Activated effector memory CD4-positive, alpha-beta T cell treated with anti-CD3 and anti-CD28 coated beads, Interleukin-2, amount 50 U/mL, for 16 hours (primary cell): Measurements from ENCODE around the gene PGBD4.
"Not testable (repeated sequence)": the region's sequence is repeated elsewhere in the genome, so short reads cannot be mapped to it uniquely, and the experiment has no call there.

ENCODE experiments used
- DNase-seq: peaks from one replicate; pipeline ENCODE4 v3.0.0-alpha.2; 2020

The PGBD4 gene

GRCh38 chr15:34114739-34115138 lies 12.9 kb downstream of the PGBD4 start:
- DNase-seq = no peak

- DNase-seq = no peak
These were observed 14.7 kb downstream of the PGBD4 start for GRCh38 chr15:34116620-34117019.

GRCh38 chr15:34119291-34119690 lies 17.4 kb downstream of the PGBD4 start:
- no peak for DNase-seq

GRCh38 chr15:34120420-34120819 lies 18.5 kb downstream of the PGBD4 start:
- DNase-seq = not testable (repeated sequence)

GRCh38 chr15:34121786-34122185 lies 19.9 kb downstream of the PGBD4 start:
- not testable (repeated sequence) for DNase-seq

- DNase-seq = no peak
These were observed 20.9 kb downstream of the PGBD4 start for GRCh38 chr15:34122771-34123183.

GRCh38 chr15:34124651-34125050 lies 22.8 kb downstream of the PGBD4 start:
- no peak for DNase-seq

GRCh38 chr15:34125945-34126344 lies 24.1 kb downstream of the PGBD4 start:
- DNase-seq = no peak

GRCh38 chr15:34126522-34126921 lies 24.6 kb downstream of the PGBD4 start:
- DNase-seq = no peak

- DNase-seq = no peak
These were observed 27.0 kb downstream of the PGBD4 start for GRCh38 chr15:34128898-34129297.

- DNase-seq = no peak
These were observed 31.0 kb downstream of the PGBD4 start for GRCh38 chr15:34132881-34133280.

- no peak for DNase-seq
These were observed 31.6 kb downstream of the PGBD4 start for GRCh38 chr15:34133511-34133910.

GRCh38 chr15:34147371-34148140 lies 45.7 kb downstream of the PGBD4 start:
- no peak for DNase-seq

GRCh38 chr15:34154725-34155204 lies 52.9 kb downstream of the PGBD4 start:
- DNase-seq = no peak

- DNase-seq = no peak
These were observed 54.0 kb downstream of the PGBD4 start for GRCh38 chr15:34155859-34156258.
